ENCODE measurements around the gene SLC44A1.

The SLC44A1 gene

GRCh38 chr9:105275938-105276337 is 31.5 kb downstream of the SLC44A1 start:
- DNase-seq, result no peak

- no peak for DNase-seq
Observed at GRCh38 chr9:105278751-105279150, 34.3 kb downstream of the SLC44A1 start.

GRCh38 chr9:105280691-105281090 is 36.2 kb downstream of the SLC44A1 start:
- no peak for DNase-seq

- DNase-seq, result no peak
Observed at GRCh38 chr9:105281272-105281671, 36.8 kb downstream of the SLC44A1 start.

- no peak for DNase-seq
Observed at GRCh38 chr9:105281926-105282325, 37.5 kb downstream of the SLC44A1 start.

- DNase-seq, result no peak
Observed at GRCh38 chr9:105282870-105283621, 38.6 kb downstream of the SLC44A1 start.

GRCh38 chr9:105283795-105284194 is 39.3 kb downstream of the SLC44A1 start:
- no peak for DNase-seq

GRCh38 chr9:105284463-105284862 is 40.0 kb downstream of the SLC44A1 start:
- no peak for DNase-seq

GRCh38 chr9:105286098-105286497 is 41.6 kb downstream of the SLC44A1 start:
- no peak for DNase-seq

GRCh38 chr9:105289305-105289704 is 44.9 kb downstream of the SLC44A1 start:
- peak in 1 of 2 experiments; percentile 5 for DNase-seq

GRCh38 chr9:105290418-105290817 is 46.0 kb downstream of the SLC44A1 start:
- DNase-seq, result no peak

GRCh38 chr9:105290954-105291353 is 46.5 kb downstream of the SLC44A1 start:
- no peak for DNase-seq

GRCh38 chr9:105291422-105291859 is 47.0 kb downstream of the SLC44A1 start:
- no peak for DNase-seq

- no peak for DNase-seq
Observed at GRCh38 chr9:105291938-105292337, 47.5 kb downstream of the SLC44A1 start.

GRCh38 chr9:105293408-105293807 is 49.0 kb downstream of the SLC44A1 start:
- no peak for DNase-seq

- DNase-seq, result no peak
Observed at GRCh38 chr9:105295201-105295550, 50.7 kb downstream of the SLC44A1 start.

- DNase-seq, result no peak
Observed at GRCh38 chr9:105295986-105296385, 51.5 kb downstream of the SLC44A1 start.

- no peak for DNase-seq
Observed at GRCh38 chr9:105296445-105296844, 52.0 kb downstream of the SLC44A1 start.

GRCh38 chr9:105296877-105297287 is 52.4 kb downstream of the SLC44A1 start:
- DNase-seq, result no peak

- no peak for DNase-seq
Observed at GRCh38 chr9:105297442-105298075, 53.1 kb downstream of the SLC44A1 start.

- DNase-seq, result no peak
Observed at GRCh38 chr9:105299190-105299854, 54.9 kb downstream of the SLC44A1 start.

- DNase-seq, result no peak
Observed at GRCh38 chr9:105302728-105303127, 58.3 kb downstream of the SLC44A1 start.

GRCh38 chr9:105305856-105306255 is 61.4 kb downstream of the SLC44A1 start:
- no peak for DNase-seq

Data from NCI-H526 (cell line).